Fibroblast of lung (primary cell): ENCODE data around the gene LSMEM2.

Source experiments
- CTCF ChIP-seq, 2 donors: IDR thresholded peaks in 1 of 2; conservative IDR thresholded peaks in 1 of 2; 1 replicate in 1 of 2; 2 replicates in 1 of 2; pipeline ENCODE4 v1.5.1; 2011 to 2012; ENCODE audit warnings: low read length in 2 of 2, control low read depth in 1 of 2, inconsistent platforms in 1 of 2, low read depth in 1 of 2, mild to moderate bottlenecking in 1 of 2
- EZH2 ChIP-seq: IDR thresholded peaks from 2 replicates; pipeline ENCODE4 v1.5.1; 2012; ENCODE audit warnings: low read length, control low read depth, mild to moderate bottlenecking; ENCODE audit errors: missing control alignments

DNA sequence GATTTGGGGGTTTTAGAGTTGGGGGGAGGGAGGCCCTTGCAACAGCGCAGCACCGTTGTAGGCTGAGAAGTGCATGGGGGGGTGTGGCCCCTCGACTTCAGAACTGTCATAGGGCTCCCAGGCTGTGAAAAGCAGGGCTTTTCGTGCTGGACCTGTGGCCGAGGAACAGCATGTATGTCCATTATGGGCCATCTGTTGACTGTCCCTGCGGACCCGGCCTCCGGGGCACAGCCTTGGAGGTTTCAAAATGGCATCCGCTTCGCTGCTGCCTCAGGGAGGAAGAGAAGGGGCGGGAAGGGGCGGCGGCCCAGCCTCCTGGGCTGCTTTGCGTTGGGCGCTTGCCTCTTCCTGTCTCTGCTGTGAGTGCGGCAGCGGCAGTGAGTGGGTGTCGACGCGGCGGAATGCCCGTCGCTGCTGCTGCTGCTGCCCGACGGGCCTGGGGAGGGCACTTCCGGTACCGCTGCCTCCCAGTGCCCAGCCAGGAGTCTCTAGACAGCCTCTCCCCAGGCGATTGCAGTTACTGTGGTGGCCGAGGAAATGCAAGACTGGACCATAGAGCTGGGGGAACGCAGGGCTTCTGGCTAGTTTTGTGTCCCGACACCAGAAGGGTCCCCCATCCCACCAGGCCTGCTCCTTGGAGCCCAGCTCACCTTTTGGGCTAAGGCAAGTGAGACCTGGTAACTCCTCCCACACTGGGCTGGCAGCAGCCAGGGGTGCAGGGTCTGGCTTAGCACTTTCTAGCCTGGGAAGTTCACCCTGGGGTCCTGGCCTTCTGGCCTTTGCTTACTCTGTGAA, 40.9 kb upstream of the LSMEM2 start:
- no peak for TF ChIP-seq CTCF (conservative IDR thresholded peaks at IDR 0.05 in 1 of 2, IDR thresholded peaks at IDR 0.05 in 1 of 2; ENCODE audit: low read depth in 1 of 2, low read length in 2 of 2)
- no peak for TF ChIP-seq EZH2
